Amniotic stem cell (primary cell): ENCODE data around the gene ZNF101.

ENCODE experiments used
- DNase-seq: peaks from one replicate; lab custom pipeline; 2025; lab: John Stamatoyannopoulos, UW

The ZNF101 gene

GRCh38 chr19:19668230-19669012, at the start of gene ZNF101:
ZNF101 (plus strand) TSS chr19:19668839; CDS start chr19:19668964, 125 bp downstream.
- DNase-seq = peak; percentile 71

- DNase-seq = no peak
Measured at GRCh38 chr19:19619181-19619848, 49.3 kb upstream of the ZNF101 start.

GRCh38 chr19:19619849-19620210, 48.8 kb upstream of the ZNF101 start:
- no peak for DNase-seq

- no peak for DNase-seq
Measured at GRCh38 chr19:19623383-19623782, 45.3 kb upstream of the ZNF101 start.

- no peak for DNase-seq
Measured at GRCh38 chr19:19624032-19624570, 44.5 kb upstream of the ZNF101 start.

GRCh38 chr19:19626516-19627472, 41.8 kb upstream of the ZNF101 start:
- no peak for DNase-seq

GRCh38 chr19:19627621-19628500, 40.8 kb upstream of the ZNF101 start, which contains the start of gene LPAR2:
LPAR2 (minus strand) TSS chr19:19628220; CDS start chr19:19627275, 945 bp downstream.
- no peak for DNase-seq

GRCh38 chr19:19628501-19629134, 40.0 kb upstream of the ZNF101 start:
- DNase-seq = peak; percentile 40

- no peak for DNase-seq
Measured at GRCh38 chr19:19630062-19630414, 38.6 kb upstream of the ZNF101 start.

- no peak for DNase-seq
Measured at GRCh38 chr19:19630426-19630825, 38.2 kb upstream of the ZNF101 start.

- no peak for DNase-seq
Measured at GRCh38 chr19:19631346-19631745, 37.3 kb upstream of the ZNF101 start.

GRCh38 chr19:19632661-19633060, 36.0 kb upstream of the ZNF101 start:
- DNase-seq = no peak

GRCh38 chr19:19633711-19634515, 34.7 kb upstream of the ZNF101 start:
- no peak for DNase-seq

GRCh38 chr19:19634516-19635312, 33.9 kb upstream of the ZNF101 start:
- DNase-seq = no peak

- DNase-seq = no peak
Measured at GRCh38 chr19:19635313-19635702, 33.3 kb upstream of the ZNF101 start.

- no peak for DNase-seq
Measured at GRCh38 chr19:19636573-19637185, 32.0 kb upstream of the ZNF101 start.

GRCh38 chr19:19637186-19637522, 31.5 kb upstream of the ZNF101 start:
- DNase-seq = no peak

- no peak for DNase-seq
Measured at GRCh38 chr19:19637523-19638251, 31.0 kb upstream of the ZNF101 start.
